Body of pancreas (tissue), 4 donors: ENCODE data around the gene PRKD1. TPM values are rescaled to one million over a fixed set of nuclear protein-coding genes. Genes with fewer than 3 reads are reported as not detected.

Experiments used
- ATAC-seq: fragments of 150-250 bp; one replicate; pipeline ENCODE4 v1.9.1; 2016
- DNase-seq, 4 donors: peaks; one replicate each; pipeline ENCODE4 v3.0.0-alpha.2; 2019
- H3K27ac ChIP-seq, 4 donors: fragments of 200-600 bp; sonication (generic); 1 replicate in 3 of 4; 2 replicates in 1 of 4; pipeline versions ENCODE4 v1.5.1 to v1.6.1; 2016 to 2019; ENCODE audit warnings: mild to moderate bottlenecking in 1 of 4, mixed read lengths in 1 of 4, moderate library complexity in 1 of 4
- H3K27me3 ChIP-seq, 2 donors: fragments of 200-600 bp; sonication (generic); one replicate each; pipeline ENCODE4 v1.6.0; 2016; ENCODE audit warnings: mild to moderate bottlenecking in 1 of 2
- H3K36me3 ChIP-seq, 2 donors: fragments of 200-600 bp; sonication (generic); replicated peaks in 1 of 2; 2 replicates each; pipeline ENCODE4 v1.5.1; 2016; ENCODE audit warnings: low read depth in 2 of 2; ENCODE audit not compliant: insufficient read depth in 1 of 2
- H3K4me1 ChIP-seq: fragments of 200-600 bp; sonication (generic); one replicate; pipeline ENCODE4 v1.6.0; 2016
- H3K4me3 ChIP-seq, 2 donors: fragments of 200-600 bp; sonication (generic); 1 replicate in 1 of 2; 2 replicates in 1 of 2; pipeline ENCODE4 v1.5.1; 2016 to 2019
- H3K9me3 ChIP-seq, 3 donors: fragments of 200-600 bp; sonication (generic); 1 replicate in 2 of 3; 2 replicates in 1 of 3; pipeline ENCODE4 v1.5.1; 2016
- POLR2A ChIP-seq, 3 donors: fragments of 450-650 bp; IDR thresholded peaks; one replicate each; pipeline ENCODE4 v1.6.1; 2016; ENCODE audit warnings: antibody characterized with exemption in 3 of 3, mild to moderate bottlenecking in 2 of 3
- WGBS, 2 donors: methylation state at CpG; one replicate each; pipeline ENCODE4 v1.1.5; 2017; 5-methylcytosine and 5-hydroxymethylcytosine counted together
- intact Hi-C: fragments of 100-400 bp; cut with DNase I; formaldehyde crosslinking; loops from one replicate; pipeline ENCODE4 v1.15.1; 2023
- total RNA-seq, 2 donors: library from RNA; depleted of rRNA; stranded (reverse); fragments of >200 nt; gene quantifications; one replicate each; pipeline ENCODE4 v1.1.0, GENCODE V29; 2016
- TF ChIP-seq, protein P1 (sequence below), 7 experiments: fragments of 450-650 bp in 4 of 7; fragments of 200-600 bp in 3 of 7; sonication (generic) in 3 of 7; IDR thresholded peaks; one replicate each; pipeline ENCODE4 v1.5.1; 2016 to 2019; ENCODE audit warnings: antibody characterized with exemption in 7 of 7

The PRKD1 gene
- total RNA-seq, 2 donors from 2014 or later = 5.3 to 14.8 TPM

DNA sequence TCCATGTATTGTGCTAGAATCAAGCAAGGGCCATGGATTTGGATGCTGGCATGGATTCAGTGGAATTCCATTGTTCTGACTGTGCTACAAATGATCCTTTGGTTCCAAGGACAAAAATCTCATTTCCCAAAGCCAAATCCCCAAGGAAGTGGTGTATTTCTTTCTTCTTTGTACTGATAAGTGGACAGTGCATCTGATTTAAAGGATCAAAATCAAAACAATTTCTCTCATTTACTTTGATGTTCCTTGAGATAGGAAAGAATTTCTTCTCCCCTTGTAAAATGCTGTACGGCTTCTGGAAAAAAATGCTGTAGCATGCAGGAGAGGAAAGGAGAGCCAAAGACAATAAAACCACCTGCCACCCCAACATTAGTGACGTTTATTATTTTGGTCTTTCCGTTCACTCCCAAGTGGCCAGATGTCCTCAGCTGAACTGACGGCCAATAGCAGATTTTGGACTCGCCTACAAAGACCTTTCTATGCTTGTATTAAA, 185.7 kb downstream of the PRKD1 start:
- WGBS, 2 donors = 45 to 53% methylated on average over 5 of the region's 5 CpGs
- H3K27ac ChIP-seq = peak overlapping the region in 1 of 4 donors; percentile 37
- DNase-seq (peak in 3 of 4 donors; percentile 16 to 21 (median 20)), ATAC-seq (peak; percentile 79)
- no peaks in the 10 kb centered on the region for H3K9me3 ChIP-seq
- no peaks in the 10 kb centered on the region for H3K27me3 ChIP-seq
- intact Hi-C loops = no loop called here
- H3K36me3 ChIP-seq = no peaks in the 10 kb centered on the region
- TF ChIP-seq, protein P1, sequence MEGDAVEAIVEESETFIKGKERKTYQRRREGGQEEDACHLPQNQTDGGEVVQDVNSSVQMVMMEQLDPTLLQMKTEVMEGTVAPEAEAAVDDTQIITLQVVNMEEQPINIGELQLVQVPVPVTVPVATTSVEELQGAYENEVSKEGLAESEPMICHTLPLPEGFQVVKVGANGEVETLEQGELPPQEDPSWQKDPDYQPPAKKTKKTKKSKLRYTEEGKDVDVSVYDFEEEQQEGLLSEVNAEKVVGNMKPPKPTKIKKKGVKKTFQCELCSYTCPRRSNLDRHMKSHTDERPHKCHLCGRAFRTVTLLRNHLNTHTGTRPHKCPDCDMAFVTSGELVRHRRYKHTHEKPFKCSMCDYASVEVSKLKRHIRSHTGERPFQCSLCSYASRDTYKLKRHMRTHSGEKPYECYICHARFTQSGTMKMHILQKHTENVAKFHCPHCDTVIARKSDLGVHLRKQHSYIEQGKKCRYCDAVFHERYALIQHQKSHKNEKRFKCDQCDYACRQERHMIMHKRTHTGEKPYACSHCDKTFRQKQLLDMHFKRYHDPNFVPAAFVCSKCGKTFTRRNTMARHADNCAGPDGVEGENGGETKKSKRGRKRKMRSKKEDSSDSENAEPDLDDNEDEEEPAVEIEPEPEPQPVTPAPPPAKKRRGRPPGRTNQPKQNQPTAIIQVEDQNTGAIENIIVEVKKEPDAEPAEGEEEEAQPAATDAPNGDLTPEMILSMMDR (IDR thresholded peaks at IDR 0.05) = no peak
- TF ChIP-seq POLR2A (IDR thresholded peaks at IDR 0.05) = no peak
- peaks cover 47% of the 10 kb centered on the region for H3K4me1 ChIP-seq
- no peak overlapping the region for H3K4me3 ChIP-seq

DNA sequence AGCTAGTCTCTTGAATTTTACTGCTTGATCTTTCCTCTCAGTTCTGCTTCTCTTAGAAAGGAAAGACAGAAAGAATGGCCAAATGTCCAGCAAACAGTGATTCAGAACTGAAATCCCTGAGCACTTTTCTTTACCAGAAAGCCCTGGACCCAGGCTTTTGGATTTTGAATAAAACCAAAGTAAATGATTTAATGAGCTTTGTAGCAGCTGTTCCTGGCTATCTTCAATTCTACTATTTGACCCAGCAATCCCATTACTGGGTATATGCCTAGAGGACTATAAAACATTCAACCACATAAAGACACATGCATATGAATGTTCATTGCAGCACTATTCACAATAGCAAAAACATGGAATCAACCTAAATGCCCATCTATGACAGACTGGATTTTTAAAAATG, 187.2 kb downstream of the PRKD1 start:
- Histone ChIP-seq H3K27ac (no peak overlapping the region), H3K4me1 (peaks cover 41% of the 10 kb centered on the region), H3K4me3 (no peak overlapping the region), H3K9me3 (no peaks in the 10 kb centered on the region), H3K27me3 (no peaks in the 10 kb centered on the region), H3K36me3 (no peaks in the 10 kb centered on the region)
- no peak for ATAC-seq
- no peak for DNase-seq
- TF ChIP-seq, protein P1 (IDR thresholded peaks at IDR 0.05) = no peak
- TF ChIP-seq POLR2A (IDR thresholded peaks at IDR 0.05) = no peak
- intact Hi-C loops = no loop called here

DNA sequence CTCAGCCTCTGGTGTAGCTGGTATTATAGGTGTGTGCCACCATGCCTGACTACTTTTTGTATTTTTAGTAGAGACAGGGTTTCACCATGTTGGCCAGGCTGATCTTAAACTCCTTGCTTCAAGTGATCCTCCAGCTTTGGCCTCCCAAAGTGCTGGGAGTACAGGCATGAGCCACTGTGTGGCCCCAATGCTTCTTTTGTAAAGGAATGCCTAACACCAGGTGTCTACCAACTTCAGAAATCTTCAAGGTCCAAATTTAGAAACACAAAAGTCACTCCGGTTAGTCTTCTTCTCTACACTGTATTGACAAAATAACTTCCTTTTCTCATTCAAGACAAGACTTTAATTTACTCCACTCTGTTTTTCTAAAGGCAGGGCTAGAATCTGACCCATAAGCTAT, 188.7 kb downstream of the PRKD1 start:
- DNase-seq (no peak), ATAC-seq (no peak)
- Histone ChIP-seq H3K36me3 (no peaks in the 10 kb centered on the region), H3K9me3 (no peaks in the 10 kb centered on the region), H3K27ac (no peak overlapping the region), H3K4me3 (no peak overlapping the region), H3K27me3 (no peaks in the 10 kb centered on the region), H3K4me1 (peaks cover 41% of the 10 kb centered on the region)
- 88 to 96% methylated on average over 1 of the region's 1 CpG for WGBS, 2 donors
- TF ChIP-seq, protein P1 (IDR thresholded peaks at IDR 0.05) = no peak
- TF ChIP-seq POLR2A (IDR thresholded peaks at IDR 0.05) = no peak
- intact Hi-C loops = no loop called here

DNA sequence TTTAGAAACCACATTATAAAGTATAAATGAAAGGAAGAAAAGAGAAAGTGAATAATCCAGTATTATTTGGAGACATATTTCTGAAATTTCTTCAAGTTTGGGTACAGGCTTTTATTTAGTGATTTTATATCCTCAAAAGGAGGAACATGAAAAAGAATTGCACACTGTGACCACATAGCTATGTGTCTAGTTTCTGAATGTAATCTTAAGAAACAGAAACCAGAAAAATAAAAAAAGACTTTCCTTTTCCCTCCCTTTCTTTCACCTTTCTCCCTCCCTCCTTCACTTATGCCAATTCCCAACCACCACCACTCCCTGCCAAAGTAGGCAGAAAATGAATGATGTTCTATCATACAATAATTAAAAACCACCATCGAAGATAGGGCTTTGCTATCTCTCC, 189.6 kb downstream of the PRKD1 start:
- Histone ChIP-seq H3K9me3 (no peaks in the 10 kb centered on the region), H3K36me3 (no peaks in the 10 kb centered on the region), H3K4me1 (peaks cover 37% of the 10 kb centered on the region), H3K27ac (no peak overlapping the region), H3K4me3 (no peak overlapping the region), H3K27me3 (no peaks in the 10 kb centered on the region)
- ATAC-seq = no peak
- DNase-seq = no peak
- TF ChIP-seq POLR2A (IDR thresholded peaks at IDR 0.05) = no peak
- TF ChIP-seq, protein P1 (IDR thresholded peaks at IDR 0.05) = no peak
- WGBS, 2 donors = 34 to 61% methylated on average over 1 of the region's 1 CpG
- intact Hi-C loops = no loop called here

DNA sequence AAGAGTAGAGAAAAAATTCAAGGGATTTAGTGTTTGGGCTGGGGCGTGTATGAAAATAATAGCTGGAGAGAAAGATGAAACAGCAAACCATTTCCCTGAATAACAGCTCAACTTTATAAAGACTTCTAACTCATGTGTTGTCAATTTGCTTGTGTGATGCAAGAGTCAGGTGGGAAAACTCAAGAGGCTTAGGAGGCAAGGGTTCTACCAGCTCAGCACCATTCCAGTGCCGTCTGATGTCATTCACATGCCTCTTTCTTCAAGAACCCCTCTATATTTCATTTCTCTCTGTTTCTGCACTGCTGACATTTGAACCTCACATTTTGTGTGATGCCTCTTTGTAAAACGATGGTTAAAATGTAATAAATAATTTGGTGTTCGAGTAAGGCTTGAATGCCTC, 192.2 kb downstream of the PRKD1 start:
- H3K27ac ChIP-seq = no peak overlapping the region
- 93 to 95% methylated on average over 4 of the region's 4 CpGs for WGBS, 2 donors
- intact Hi-C loops = no loop called here

More for the DNA sequence above, 192.2 kb downstream of the PRKD1 start:
- DNase-seq (no peak), ATAC-seq (no peak)
- H3K4me1 ChIP-seq = peaks cover 17% of the 10 kb centered on the region
- H3K27me3 ChIP-seq = no peaks in the 10 kb centered on the region
- H3K4me3 ChIP-seq = no peak overlapping the region
- no peaks in the 10 kb centered on the region for H3K9me3 ChIP-seq
- TF ChIP-seq, protein P1 (IDR thresholded peaks at IDR 0.05) = no peak
- no peak for TF ChIP-seq POLR2A (IDR thresholded peaks at IDR 0.05)
- H3K36me3 ChIP-seq = no peaks in the 10 kb centered on the region
